ENCODE results near the gene FGD6.

DNA sequence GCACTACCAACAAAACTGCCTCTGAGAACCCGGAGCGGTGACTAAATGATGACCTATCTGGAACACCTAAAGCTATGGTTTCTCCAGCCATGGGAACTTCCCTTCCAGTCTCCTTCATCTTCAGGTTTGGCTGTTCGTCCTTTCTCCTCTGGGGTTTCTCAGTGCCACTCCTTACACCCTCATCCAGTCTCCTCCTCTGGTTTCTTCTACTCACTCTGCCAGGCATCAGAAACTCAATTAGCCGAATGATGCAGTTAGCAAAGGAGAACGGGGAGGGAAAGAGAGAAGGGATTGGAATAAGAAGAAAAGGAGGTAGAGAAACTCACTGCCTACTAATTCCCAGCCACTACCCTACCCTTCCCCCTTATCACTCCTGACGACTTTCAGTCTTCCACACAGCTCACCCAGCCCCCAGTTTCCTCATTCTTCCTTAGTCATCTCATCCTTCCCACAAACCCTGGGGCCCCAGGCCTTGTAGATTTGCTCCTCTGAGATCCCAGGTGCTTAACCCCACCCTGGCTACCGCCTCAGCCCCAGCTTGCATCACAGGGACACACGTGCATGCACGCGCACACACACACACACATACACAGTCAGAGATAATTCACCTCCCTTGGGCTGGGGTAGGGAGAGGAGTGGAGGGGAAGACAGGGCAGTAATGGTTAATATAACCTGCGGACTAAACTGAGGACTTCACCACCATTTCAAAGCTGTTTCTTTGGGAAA is 13.0 kb downstream of the FGD6 start:
- TF ChIP-seq ZNF274 (IDR thresholded peaks at IDR 0.05; ENCODE audit: low read depth, low read length) (no peak), YY1 (IDR thresholded peaks at IDR 0.05; ENCODE audit: insufficient read depth, insufficient read length) (no peak)

All from NT2/D1 (cell line).